ENCODE measurements around the gene CEPT1.

CEPT1 gene

DNA sequence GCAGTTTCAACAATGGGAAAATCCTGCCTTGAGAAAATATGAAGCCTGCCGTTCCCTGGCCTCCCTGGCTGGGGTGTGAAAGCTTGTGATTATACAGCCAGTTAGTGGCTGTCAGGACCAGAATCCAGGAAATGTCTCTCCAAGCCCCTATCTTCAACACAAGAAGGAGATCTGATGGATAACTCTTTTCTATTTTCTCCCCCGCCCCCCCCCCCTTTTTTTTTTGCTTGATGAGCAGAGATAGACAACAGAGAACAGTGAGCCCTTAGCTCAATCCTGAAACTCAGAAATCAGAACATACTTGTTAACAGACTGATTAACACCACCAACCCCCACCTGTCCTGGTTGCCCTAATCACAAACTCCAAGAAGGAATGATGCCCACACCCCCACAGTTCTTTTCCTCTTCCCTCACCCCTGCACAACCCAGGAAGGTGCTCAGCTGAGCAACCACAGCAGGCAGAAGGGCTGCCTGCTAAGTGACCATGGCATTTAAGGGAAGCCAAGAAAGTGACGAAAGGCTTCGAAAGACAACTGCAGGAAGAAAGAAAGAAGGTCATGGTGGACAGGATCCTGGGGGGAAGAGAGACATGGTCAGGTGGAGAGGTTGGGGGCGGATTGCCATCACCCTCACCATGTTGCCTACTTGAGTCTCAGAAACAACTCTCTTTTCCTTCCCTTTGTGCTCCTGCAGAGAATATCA lies 72.8 kb downstream of the CEPT1 start:
- Histone ChIP-seq H3K9me3 (ENCODE audit: control insufficient read depth, insufficient read depth, low read length) (no peaks in the 10 kb centered on the region), H3K4me3 (ENCODE audit: low read length) (peak overlapping the region; percentile 57), H3K27ac (ENCODE audit: low read depth, low read length) (peak overlapping the region; percentile 98), H4K20me1 (ENCODE audit: control insufficient read depth, insufficient read depth, low read depth, low read length) (no peaks in the 10 kb centered on the region), H3F3A (ENCODE audit: control insufficient read depth, insufficient read depth) (peaks cover 68% of the 10 kb centered on the region), H3K79me2 (ENCODE audit: control insufficient read depth, low read length) (no peaks in the 10 kb centered on the region), H3K36me3 (ENCODE audit: control insufficient read depth, low read length) (peaks cover 11% of the 10 kb centered on the region), H3K27me3 (ENCODE audit: control insufficient read depth, low read length) (no peaks in the 10 kb centered on the region), H3K4me1 (ENCODE audit: control insufficient read depth, low read length) (peaks cover 74% of the 10 kb centered on the region), H3K9me2 (replicated peaks; ENCODE audit: control insufficient read depth, low read length) (no peaks in the 10 kb centered on the region), H3K4me2 (ENCODE audit: low read length) (peak overlapping the region; percentile 87)
- TF ChIP-seq CTCF (IDR thresholded peaks at IDR 0.05; ENCODE audit: low read depth, low read length, poor library complexity, severe bottlenecking) (no peak), EZH2phosphoT487 (IDR thresholded peaks at IDR 0.05; ENCODE audit: borderline replicate concordance, low read length) (no peak)

DNA sequence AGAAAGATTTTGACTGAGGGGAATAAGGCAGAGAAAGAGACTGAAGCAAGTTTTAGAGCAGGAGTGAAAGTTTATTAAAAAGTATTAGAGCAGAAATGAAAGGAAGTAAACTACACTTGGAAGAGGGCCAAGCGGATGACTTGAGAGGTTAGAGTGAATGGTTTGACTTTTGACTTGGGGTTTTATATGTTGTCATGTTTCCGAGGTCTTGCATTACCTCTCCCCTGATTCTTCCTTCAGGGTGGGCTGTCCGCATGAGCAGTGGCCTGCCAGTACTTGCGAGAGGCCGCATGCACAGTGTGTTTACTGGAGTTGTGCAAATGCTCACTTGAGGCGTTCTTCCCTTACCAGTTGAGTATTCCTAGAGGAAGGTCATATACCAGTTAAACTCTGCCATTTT lies 73.4 kb downstream of the CEPT1 start:
- Histone ChIP-seq H3F3A (ENCODE audit: control insufficient read depth, insufficient read depth) (peaks cover 69% of the 10 kb centered on the region), H3K9me2 (replicated peaks; ENCODE audit: control insufficient read depth, low read length) (no peaks in the 10 kb centered on the region), H3K4me3 (ENCODE audit: low read length) (peak overlapping the region; percentile 57), H3K27me3 (ENCODE audit: control insufficient read depth, low read length) (no peaks in the 10 kb centered on the region), H3K79me2 (ENCODE audit: control insufficient read depth, low read length) (no peaks in the 10 kb centered on the region), H3K36me3 (ENCODE audit: control insufficient read depth, low read length) (peaks cover 11% of the 10 kb centered on the region), H3K4me2 (ENCODE audit: low read length) (peak overlapping the region; percentile 87), H4K20me1 (ENCODE audit: control insufficient read depth, insufficient read depth, low read depth, low read length) (no peaks in the 10 kb centered on the region), H3K9me3 (ENCODE audit: control insufficient read depth, insufficient read depth, low read length) (no peaks in the 10 kb centered on the region), H3K27ac (ENCODE audit: low read depth, low read length) (peak overlapping the region; percentile 98), H3K4me1 (ENCODE audit: control insufficient read depth, low read length) (peaks cover 74% of the 10 kb centered on the region)
- TF ChIP-seq CTCF (IDR thresholded peaks at IDR 0.05; ENCODE audit: low read depth, low read length, poor library complexity, severe bottlenecking): no peak
- TF ChIP-seq EZH2phosphoT487 (IDR thresholded peaks at IDR 0.05; ENCODE audit: borderline replicate concordance, low read length): no peak

GRCh38 chr1:111214074-111214801 lies 74.2 kb downstream of the CEPT1 start:
- Histone ChIP-seq H3K4me1 (ENCODE audit: control insufficient read depth, low read length) (peaks cover 75% of the 10 kb centered on the region), H3K4me3 (ENCODE audit: low read length) (peak overlapping the region; percentile 57), H4K20me1 (ENCODE audit: control insufficient read depth, insufficient read depth, low read depth, low read length) (no peaks in the 10 kb centered on the region), H3F3A (ENCODE audit: control insufficient read depth, insufficient read depth) (peaks cover 77% of the 10 kb centered on the region), H3K27me3 (ENCODE audit: control insufficient read depth, low read length) (no peaks in the 10 kb centered on the region), H3K4me2 (ENCODE audit: low read length) (peak overlapping the region; percentile 87), H3K9me3 (ENCODE audit: control insufficient read depth, insufficient read depth, low read length) (no peaks in the 10 kb centered on the region), H3K9me2 (replicated peaks; ENCODE audit: control insufficient read depth, low read length) (no peaks in the 10 kb centered on the region), H3K79me2 (ENCODE audit: control insufficient read depth, low read length) (no peaks in the 10 kb centered on the region), H3K27ac (ENCODE audit: low read depth, low read length) (peak overlapping the region; percentile 98), H3K36me3 (ENCODE audit: control insufficient read depth, low read length) (peaks cover 12% of the 10 kb centered on the region)
- no peak for TF ChIP-seq CTCF (IDR thresholded peaks at IDR 0.05; ENCODE audit: low read depth, low read length, poor library complexity, severe bottlenecking)
- TF ChIP-seq EZH2phosphoT487 (IDR thresholded peaks at IDR 0.05; ENCODE audit: borderline replicate concordance, low read length): no peak
